GM12874 (cell line): ENCODE data around the gene DLGAP1.

Experiments used
- CTCF ChIP-seq: IDR thresholded peaks from 2 replicates; pipeline ENCODE4 v1.5.1; 2011; ENCODE audit warnings: low read depth, mild to moderate bottlenecking, control low read depth, low read length, moderate library complexity; ENCODE audit not compliant: insufficient read depth

The DLGAP1 gene

GRCh38 chr18:3583873-3584247 is 871.2 kb downstream of the DLGAP1 start:
- no peak for TF ChIP-seq CTCF

GRCh38 chr18:3581890-3582289 is 873.2 kb downstream of the DLGAP1 start:
- no peak for TF ChIP-seq CTCF

- no peak for TF ChIP-seq CTCF
Observed at GRCh38 chr18:3579701-3580100, 875.4 kb downstream of the DLGAP1 start.

GRCh38 chr18:3578621-3579020 is 876.5 kb downstream of the DLGAP1 start:
- no peak for TF ChIP-seq CTCF

GRCh38 chr18:3577281-3577855 is 877.7 kb downstream of the DLGAP1 start:
- TF ChIP-seq CTCF, result no peak

GRCh38 chr18:3572761-3573160 is 882.3 kb downstream of the DLGAP1 start:
- no peak for TF ChIP-seq CTCF

GRCh38 chr18:3566851-3567250 is 888.3 kb downstream of the DLGAP1 start:
- no peak for TF ChIP-seq CTCF
